NCI-H748 (cell line): ENCODE data around the gene RPL13.

Experiments
- DNase-seq: peaks from one replicate; lab custom pipeline; 2025; ENCODE audit not compliant: unreplicated experiment; lab: John Stamatoyannopoulos, UW

The RPL13 gene

GRCh38 chr16:89545044-89545830 lies 15.2 kb upstream of the RPL13 start:
- DNase-seq = no peak

GRCh38 chr16:89545831-89546574 lies 14.5 kb upstream of the RPL13 start:
- no peak for DNase-seq

- no peak for DNase-seq
These were observed 13.7 kb upstream of the RPL13 start for GRCh38 chr16:89546781-89547180.

GRCh38 chr16:89547291-89547690 lies 13.2 kb upstream of the RPL13 start:
- DNase-seq = no peak

GRCh38 chr16:89547860-89548259 lies 12.6 kb upstream of the RPL13 start:
- no peak for DNase-seq

- DNase-seq = no peak
These were observed 12.0 kb upstream of the RPL13 start for GRCh38 chr16:89548344-89549006.

GRCh38 chr16:89549007-89549700 lies 11.3 kb upstream of the RPL13 start:
- DNase-seq = no peak

- no peak for DNase-seq
These were observed 10.0 kb upstream of the RPL13 start for GRCh38 chr16:89550421-89551007.

- DNase-seq = no peak
These were observed 8.2 kb upstream of the RPL13 start for GRCh38 chr16:89552329-89552728.

- DNase-seq = no peak
These were observed 7.6 kb upstream of the RPL13 start for GRCh38 chr16:89552913-89553312.

- DNase-seq = no peak
These were observed 6.7 kb upstream of the RPL13 start for GRCh38 chr16:89553733-89554132.

GRCh38 chr16:89554343-89554742 lies 6.1 kb upstream of the RPL13 start:
- DNase-seq = no peak

GRCh38 chr16:89555265-89555664 lies 5.2 kb upstream of the RPL13 start:
- DNase-seq = no peak

GRCh38 chr16:89555780-89556179 lies 4.7 kb upstream of the RPL13 start:
- DNase-seq = no peak

GRCh38 chr16:89556750-89557689 lies 3.5 kb upstream of the RPL13 start:
- DNase-seq = peak; percentile 46

- no peak for DNase-seq
These were observed 2.6 kb upstream of the RPL13 start for GRCh38 chr16:89557690-89558490.

GRCh38 chr16:89561142-89561883 lies 831 bp downstream of the RPL13 start:
- DNase-seq = no peak

- DNase-seq = no peak
These were observed 1.6 kb downstream of the RPL13 start for GRCh38 chr16:89561884-89562599.
